NK-92 (cell line): Measurements from ENCODE around the gene PLCL1.
"Not testable (repeated sequence)": the region's sequence is repeated elsewhere in the genome, so short reads cannot be mapped to it uniquely, and the experiment has no call there.

ENCODE experiments used
- DNase-seq: peaks from one replicate; lab custom pipeline; 2025; ENCODE audit not compliant: unreplicated experiment; lab: John Stamatoyannopoulos, UW

PLCL1 gene

GRCh38 chr2:197993830-197994229 is 189.4 kb downstream of the PLCL1 start:
- no peak for DNase-seq

GRCh38 chr2:197994751-197995150 is 190.4 kb downstream of the PLCL1 start:
- DNase-seq, result no peak

GRCh38 chr2:197996583-197996982 is 192.2 kb downstream of the PLCL1 start:
- DNase-seq, result no peak

- no peak for DNase-seq
Observed at GRCh38 chr2:197997083-197997541, 192.7 kb downstream of the PLCL1 start.

- no peak for DNase-seq
Observed at GRCh38 chr2:197998702-197999101, 194.3 kb downstream of the PLCL1 start.

- no peak for DNase-seq
Observed at GRCh38 chr2:198000417-198000816, 196.0 kb downstream of the PLCL1 start.

- DNase-seq, result no peak
Observed at GRCh38 chr2:198004173-198004572, 199.8 kb downstream of the PLCL1 start.

- DNase-seq, result no peak
Observed at GRCh38 chr2:198004921-198005829, 200.8 kb downstream of the PLCL1 start.

GRCh38 chr2:198006733-198007132 is 202.3 kb downstream of the PLCL1 start:
- DNase-seq, result no peak

- DNase-seq, result no peak
Observed at GRCh38 chr2:198008230-198008629, 203.8 kb downstream of the PLCL1 start.

- DNase-seq, result no peak
Observed at GRCh38 chr2:198012025-198012424, 207.6 kb downstream of the PLCL1 start.

GRCh38 chr2:198016243-198016642 is 211.8 kb downstream of the PLCL1 start:
- DNase-seq, result no peak

- no peak for DNase-seq
Observed at GRCh38 chr2:198017068-198017467, 212.7 kb downstream of the PLCL1 start.

GRCh38 chr2:198028955-198029354 is 224.6 kb downstream of the PLCL1 start:
- no peak for DNase-seq

- not testable (repeated sequence) for DNase-seq
Observed at GRCh38 chr2:198029576-198029975, 225.2 kb downstream of the PLCL1 start.

- no peak for DNase-seq
Observed at GRCh38 chr2:198033626-198034025, 229.2 kb downstream of the PLCL1 start.

- no peak for DNase-seq
Observed at GRCh38 chr2:198036029-198036879, 231.9 kb downstream of the PLCL1 start.

GRCh38 chr2:198040835-198041234 is 236.4 kb downstream of the PLCL1 start:
- no peak for DNase-seq

- no peak for DNase-seq
Observed at GRCh38 chr2:198042189-198042588, 237.8 kb downstream of the PLCL1 start.

GRCh38 chr2:198044777-198045176 is 240.4 kb downstream of the PLCL1 start:
- no peak for DNase-seq

GRCh38 chr2:198045227-198045626 is 240.8 kb downstream of the PLCL1 start:
- no peak for DNase-seq

GRCh38 chr2:198052741-198053140 is 248.3 kb downstream of the PLCL1 start:
- DNase-seq, result no peak
